ENCODE data around the gene BTG2.
A peak's percentile ranks its signal among the peaks of the same experiment; 100 is the strongest.

BTG2 gene

DNA sequence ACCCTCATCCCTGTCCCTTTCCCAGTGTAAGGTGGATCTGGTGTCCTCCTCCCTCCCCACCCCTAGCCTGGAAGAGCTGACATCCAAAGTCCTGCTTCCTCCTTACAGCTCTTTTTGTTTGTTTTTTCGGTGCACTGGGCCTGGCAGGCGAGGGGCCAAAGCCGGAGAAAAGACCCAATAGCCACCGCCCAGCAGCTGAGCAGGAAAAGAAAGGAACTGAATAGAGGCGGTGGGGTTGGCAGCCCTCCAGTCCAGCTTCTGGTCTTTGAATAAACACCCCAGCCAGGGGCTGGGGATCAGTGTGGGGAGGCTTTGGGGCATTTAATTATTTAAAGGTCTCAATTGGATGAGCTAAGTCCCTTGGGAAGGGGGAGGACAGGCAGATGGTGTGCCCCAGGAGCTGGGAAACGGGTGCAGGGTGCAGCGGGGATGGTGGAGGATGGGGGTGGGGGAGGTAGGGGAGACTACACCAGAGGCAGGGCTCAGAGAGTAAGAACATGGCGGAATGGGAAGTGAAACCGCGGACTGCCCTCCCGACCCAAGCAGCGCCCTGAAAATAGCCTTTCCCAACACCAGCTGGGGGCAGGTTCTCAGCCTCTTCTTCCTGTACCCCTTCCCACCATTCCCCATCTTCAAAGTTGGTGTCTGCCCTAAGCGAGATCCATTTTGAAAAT, 20.2 kb downstream of the BTG2 start:
- peaks cover 70% of the 10 kb centered on the region for H3K4me1 ChIP-seq (ENCODE audit: control insufficient read depth, insufficient read depth, low read length, poor library complexity, severe bottlenecking)

DNA sequence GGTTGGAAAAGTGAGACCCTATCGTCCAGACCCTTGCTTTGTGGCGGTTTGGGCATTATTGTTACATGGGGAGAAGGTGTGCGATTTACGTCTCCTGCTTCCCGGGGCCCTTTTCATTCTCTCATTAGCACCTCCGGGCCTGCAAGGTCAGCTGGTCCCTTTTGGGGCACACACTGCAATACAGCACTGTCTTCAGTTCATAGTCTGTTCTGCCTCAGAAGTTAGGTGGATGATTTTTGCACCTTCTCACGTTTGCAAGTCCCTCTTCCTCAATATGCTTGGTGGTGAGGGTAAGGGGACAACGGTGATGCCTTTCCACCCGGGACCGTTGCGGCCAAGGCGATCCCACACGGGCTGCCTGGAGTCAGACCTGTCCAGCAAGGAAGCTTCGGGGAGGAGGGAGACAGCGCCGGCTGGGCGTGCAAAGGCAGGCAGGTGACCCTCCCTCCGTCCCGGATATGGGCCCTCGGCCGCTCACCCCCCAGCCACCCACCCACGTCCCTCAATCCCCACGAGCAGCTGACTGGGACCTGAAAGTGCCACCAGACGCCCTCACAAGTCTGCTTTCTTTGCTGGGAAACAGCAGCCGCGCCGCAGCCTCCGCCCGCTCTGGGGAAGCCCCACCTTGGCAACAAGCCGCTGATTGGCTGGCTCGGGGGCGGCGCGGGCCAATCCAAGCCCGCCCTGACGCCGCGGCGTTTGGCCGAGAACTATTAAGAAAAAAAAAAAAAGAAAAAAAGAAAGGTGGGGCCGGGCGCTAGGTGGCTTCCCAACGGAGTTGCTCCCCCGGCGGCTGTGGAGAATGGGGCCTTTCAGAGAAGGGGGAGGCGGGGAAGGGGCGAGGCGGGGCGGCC, 21.7 kb downstream of the BTG2 start:
- H3K27ac ChIP-seq (ENCODE audit: insufficient read depth, low read length, poor library complexity, severe bottlenecking) = peak overlapping the region; percentile 99
- peak overlapping the region; percentile 50 for H3K4me3 ChIP-seq (ENCODE audit: insufficient read depth, low read depth, low read length, poor library complexity, severe bottlenecking)

More for the DNA sequence above, 20.2 kb downstream of the BTG2 start:
- H3K27me3 ChIP-seq (replicated peaks; ENCODE audit: control insufficient read depth, insufficient read depth, low read length, poor library complexity, severe bottlenecking) = no peaks in the 10 kb centered on the region
- no peaks in the 10 kb centered on the region for H3K36me3 ChIP-seq (ENCODE audit: control insufficient read depth, insufficient read depth, low read length)
- H3K9me3 ChIP-seq (ENCODE audit: control insufficient read depth, low read length) = no peaks in the 10 kb centered on the region
- peak overlapping the region; percentile 99 for H3K27ac ChIP-seq (ENCODE audit: insufficient read depth, low read length, poor library complexity, severe bottlenecking)
- no peak for DNase-seq
- H3K4me3 ChIP-seq (ENCODE audit: insufficient read depth, low read depth, low read length, poor library complexity, severe bottlenecking) = peak overlapping the region; percentile 26

DNA sequence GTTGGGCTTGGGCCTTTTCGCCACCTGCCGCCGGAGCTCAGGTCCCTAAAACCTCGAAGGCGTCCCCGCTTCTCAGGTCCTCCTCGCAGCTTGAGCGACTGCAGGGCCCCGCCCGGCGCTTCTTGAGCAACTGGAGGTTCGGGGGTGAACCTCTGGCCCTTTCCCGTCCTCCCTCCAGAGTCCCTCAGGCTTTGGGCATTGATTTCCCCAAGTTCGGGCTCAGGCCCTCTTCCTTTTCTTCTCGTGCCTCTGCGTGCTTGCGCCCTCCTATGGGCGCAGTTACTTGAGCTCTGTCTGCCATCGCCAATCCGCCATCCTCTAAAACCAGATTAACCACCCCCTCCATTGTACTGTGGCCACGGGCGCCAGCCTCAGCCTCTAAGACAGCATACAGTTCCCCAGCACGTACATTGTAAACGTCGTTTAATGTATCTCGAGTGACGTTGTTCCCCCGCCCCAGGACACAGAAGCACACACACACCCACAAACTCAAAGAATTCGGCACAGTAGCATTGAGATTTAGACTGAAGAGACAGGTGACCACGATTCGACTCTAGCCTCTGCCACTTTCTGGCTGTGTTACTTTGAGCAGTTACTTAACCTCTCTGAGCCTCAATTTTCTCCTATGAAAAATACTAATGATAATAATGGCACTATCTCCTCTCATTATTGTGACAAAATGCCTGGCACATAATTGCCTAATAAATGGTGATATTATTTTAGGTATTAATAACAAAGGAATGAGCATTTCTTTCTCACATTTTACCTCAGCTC, 22.6 kb downstream of the BTG2 start:
- DNase-seq = peak; percentile 64 to 76 (median 71)
- no peaks in the 10 kb centered on the region for H3K27me3 ChIP-seq (replicated peaks; ENCODE audit: control insufficient read depth, insufficient read depth, low read length, poor library complexity, severe bottlenecking)
- H3K36me3 ChIP-seq (ENCODE audit: control insufficient read depth, insufficient read depth, low read length) = no peaks in the 10 kb centered on the region
- H3K4me3 ChIP-seq (ENCODE audit: insufficient read depth, low read depth, low read length, poor library complexity, severe bottlenecking) = peak overlapping the region; percentile 50
- H3K27ac ChIP-seq (ENCODE audit: insufficient read depth, low read length, poor library complexity, severe bottlenecking) = peak overlapping the region; percentile 99
- no peaks in the 10 kb centered on the region for H3K9me3 ChIP-seq (ENCODE audit: control insufficient read depth, low read length)
- peaks cover 47% of the 10 kb centered on the region for H3K4me1 ChIP-seq (ENCODE audit: control insufficient read depth, insufficient read depth, low read length, poor library complexity, severe bottlenecking)

More for the DNA sequence above, 21.7 kb downstream of the BTG2 start:
- no peaks in the 10 kb centered on the region for H3K36me3 ChIP-seq (ENCODE audit: control insufficient read depth, insufficient read depth, low read length)
- no peaks in the 10 kb centered on the region for H3K27me3 ChIP-seq (replicated peaks; ENCODE audit: control insufficient read depth, insufficient read depth, low read length, poor library complexity, severe bottlenecking)
- no peaks in the 10 kb centered on the region for H3K9me3 ChIP-seq (ENCODE audit: control insufficient read depth, low read length)
- peak; percentile 92 to 93 (median 93) for DNase-seq
- peaks cover 55% of the 10 kb centered on the region for H3K4me1 ChIP-seq (ENCODE audit: control insufficient read depth, insufficient read depth, low read length, poor library complexity, severe bottlenecking)

DNA sequence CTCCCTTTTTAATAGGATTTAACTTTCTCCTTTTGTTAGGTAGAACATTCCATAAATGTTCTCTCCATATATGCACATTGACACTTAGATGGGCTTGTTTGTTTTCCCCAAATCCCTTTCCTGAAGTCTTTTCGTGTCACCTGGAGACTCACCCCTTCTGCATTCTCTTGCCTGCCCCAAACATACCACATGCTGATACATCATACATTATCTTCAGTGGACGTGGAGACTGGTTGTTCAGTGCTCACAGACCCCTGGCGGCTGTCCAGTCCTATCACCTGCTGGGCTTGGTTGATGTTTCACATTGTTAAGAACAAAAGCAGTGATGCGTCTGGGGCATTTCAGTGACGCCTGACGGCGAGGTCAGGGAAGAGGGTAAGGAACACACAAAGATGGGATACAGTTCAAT, 23.4 kb downstream of the BTG2 start:
- Histone ChIP-seq H3K9me3 (ENCODE audit: control insufficient read depth, low read length) (no peaks in the 10 kb centered on the region), H3K27ac (ENCODE audit: insufficient read depth, low read length, poor library complexity, severe bottlenecking) (no peak overlapping the region), H3K36me3 (ENCODE audit: control insufficient read depth, insufficient read depth, low read length) (no peaks in the 10 kb centered on the region), H3K4me1 (ENCODE audit: control insufficient read depth, insufficient read depth, low read length, poor library complexity, severe bottlenecking) (peaks cover 39% of the 10 kb centered on the region), H3K4me3 (ENCODE audit: insufficient read depth, low read depth, low read length, poor library complexity, severe bottlenecking) (no peak overlapping the region), H3K27me3 (replicated peaks; ENCODE audit: control insufficient read depth, insufficient read depth, low read length, poor library complexity, severe bottlenecking) (no peaks in the 10 kb centered on the region)
- no peak for DNase-seq

DNA sequence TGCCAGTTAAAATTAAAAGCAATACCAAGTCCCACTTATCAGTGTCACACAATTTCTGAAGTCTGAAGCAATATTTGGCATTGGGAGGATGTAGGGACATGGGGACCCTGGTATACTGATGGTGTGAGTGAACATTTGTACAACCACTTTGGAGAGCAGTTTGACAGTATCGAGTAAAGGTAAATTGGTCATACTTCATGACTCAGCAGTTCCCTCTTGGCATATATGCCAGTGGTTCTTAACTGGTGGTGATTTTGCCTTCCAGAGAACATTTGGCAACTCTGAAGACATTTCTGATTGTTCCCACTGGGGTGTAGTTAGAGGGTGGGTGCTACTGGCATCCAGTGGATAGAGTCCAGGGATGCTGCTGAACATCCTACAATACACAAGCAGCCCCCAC, 25.9 kb downstream of the BTG2 start:
- H3K36me3 ChIP-seq (ENCODE audit: control insufficient read depth, insufficient read depth, low read length) = no peaks in the 10 kb centered on the region
- no peaks in the 10 kb centered on the region for H3K9me3 ChIP-seq (ENCODE audit: control insufficient read depth, low read length)
- H3K4me3 ChIP-seq (ENCODE audit: insufficient read depth, low read depth, low read length, poor library complexity, severe bottlenecking) = no peak overlapping the region
- no peak overlapping the region for H3K27ac ChIP-seq (ENCODE audit: insufficient read depth, low read length, poor library complexity, severe bottlenecking)
- peaks cover 23% of the 10 kb centered on the region for H3K4me1 ChIP-seq (ENCODE audit: control insufficient read depth, insufficient read depth, low read length, poor library complexity, severe bottlenecking)
- DNase-seq = no peak
- H3K27me3 ChIP-seq (replicated peaks; ENCODE audit: control insufficient read depth, insufficient read depth, low read length, poor library complexity, severe bottlenecking) = no peaks in the 10 kb centered on the region

DNA sequence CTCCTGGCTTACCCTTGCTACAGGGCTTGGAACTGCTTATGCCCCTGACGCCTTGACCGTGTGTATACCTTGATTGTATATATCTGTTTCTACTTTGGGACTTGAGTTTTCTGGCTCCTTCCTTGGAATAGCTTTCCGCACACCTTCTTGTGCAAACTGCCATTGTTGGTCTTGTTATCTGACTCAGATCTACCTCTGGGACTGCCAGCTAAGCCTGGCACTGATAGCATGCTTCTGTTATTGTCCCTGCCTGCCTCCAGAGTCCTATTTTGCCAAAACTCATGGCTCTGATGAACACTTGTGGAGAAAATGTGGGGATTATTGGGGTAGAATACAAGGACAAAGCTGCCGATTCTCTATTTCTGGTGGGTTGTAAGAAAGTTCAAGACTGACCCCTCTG, 30.2 kb downstream of the BTG2 start:
- H3K27ac ChIP-seq (ENCODE audit: insufficient read depth, low read length, poor library complexity, severe bottlenecking) = no peak overlapping the region
- no peak for DNase-seq
- H3K27me3 ChIP-seq (replicated peaks; ENCODE audit: control insufficient read depth, insufficient read depth, low read length, poor library complexity, severe bottlenecking) = no peaks in the 10 kb centered on the region
- no peaks in the 10 kb centered on the region for H3K9me3 ChIP-seq (ENCODE audit: control insufficient read depth, low read length)
- H3K4me3 ChIP-seq (ENCODE audit: insufficient read depth, low read depth, low read length, poor library complexity, severe bottlenecking) = no peak overlapping the region
- no peaks in the 10 kb centered on the region for H3K36me3 ChIP-seq (ENCODE audit: control insufficient read depth, insufficient read depth, low read length)
- H3K4me1 ChIP-seq (ENCODE audit: control insufficient read depth, insufficient read depth, low read length, poor library complexity, severe bottlenecking) = peaks cover 16% of the 10 kb centered on the region

DNA sequence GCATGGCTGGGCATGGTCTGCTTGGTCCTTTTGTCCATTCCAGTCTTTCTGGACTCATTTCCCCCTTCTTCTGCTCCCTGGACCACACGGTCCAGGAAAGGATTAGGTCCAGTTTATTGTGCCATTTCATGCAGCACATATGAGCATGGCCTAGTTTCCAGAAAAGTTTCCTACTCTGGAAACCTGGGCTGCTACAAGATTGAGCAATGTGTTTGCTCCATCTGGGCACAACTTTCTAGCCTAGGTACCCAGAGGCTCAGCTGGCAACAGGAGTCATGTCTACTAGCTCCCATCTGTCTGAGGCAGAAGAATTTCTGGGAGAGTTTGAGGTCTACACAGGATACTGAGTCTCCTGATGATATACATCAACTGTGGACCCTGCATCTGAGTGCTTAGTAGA, 30.8 kb downstream of the BTG2 start:
- H3K9me3 ChIP-seq (ENCODE audit: control insufficient read depth, low read length) = no peaks in the 10 kb centered on the region
- DNase-seq = no peak
- no peak overlapping the region for H3K4me3 ChIP-seq (ENCODE audit: insufficient read depth, low read depth, low read length, poor library complexity, severe bottlenecking)

DNA sequence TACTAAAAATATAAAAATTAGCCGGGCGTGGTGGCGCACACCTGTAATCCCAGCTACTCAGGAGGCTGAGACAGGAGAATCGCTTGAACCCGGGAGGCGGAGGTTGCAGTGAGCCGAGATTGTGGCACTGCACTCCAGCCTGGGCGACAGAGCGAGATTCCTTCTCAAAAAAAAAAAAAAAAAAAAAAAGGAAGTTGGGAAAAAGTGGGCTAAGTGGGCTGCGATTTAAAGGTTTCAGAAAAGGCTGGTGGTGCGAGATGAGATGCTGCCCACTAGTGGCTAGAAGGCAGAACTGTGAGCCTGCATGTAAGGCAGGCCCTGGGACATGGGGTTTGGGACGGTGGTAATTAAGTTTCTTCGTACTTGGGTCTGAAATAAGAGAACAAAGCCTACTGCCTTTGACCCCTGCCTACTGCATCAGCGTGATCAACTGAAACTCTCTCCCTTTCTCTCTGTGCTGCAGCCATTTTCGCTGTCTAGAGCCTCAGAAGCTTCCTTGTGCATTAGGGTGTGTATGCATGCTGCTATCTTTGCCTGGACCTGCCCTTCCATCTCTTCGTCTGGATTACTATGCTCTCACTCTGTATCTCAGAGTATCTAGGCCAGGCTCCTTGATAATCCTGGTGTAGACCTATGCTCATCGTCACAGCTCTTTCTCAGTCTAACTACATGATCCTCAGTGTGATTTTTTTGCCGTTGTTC, 33.2 kb downstream of the BTG2 start:
- Histone ChIP-seq H3K4me3 (ENCODE audit: insufficient read depth, low read depth, low read length, poor library complexity, severe bottlenecking) (no peak overlapping the region), H3K27ac (ENCODE audit: insufficient read depth, low read length, poor library complexity, severe bottlenecking) (no peak overlapping the region), H3K36me3 (ENCODE audit: control insufficient read depth, insufficient read depth, low read length) (no peaks in the 10 kb centered on the region), H3K9me3 (ENCODE audit: control insufficient read depth, low read length) (no peaks in the 10 kb centered on the region), H3K27me3 (replicated peaks; ENCODE audit: control insufficient read depth, insufficient read depth, low read length, poor library complexity, severe bottlenecking) (no peaks in the 10 kb centered on the region), H3K4me1 (ENCODE audit: control insufficient read depth, insufficient read depth, low read length, poor library complexity, severe bottlenecking) (peaks cover 16% of the 10 kb centered on the region)
- peak; percentile 33 to 47 (median 37) for DNase-seq

More for the DNA sequence above, 30.8 kb downstream of the BTG2 start:
- Histone ChIP-seq H3K4me1 (ENCODE audit: control insufficient read depth, insufficient read depth, low read length, poor library complexity, severe bottlenecking) (peaks cover 16% of the 10 kb centered on the region), H3K27me3 (replicated peaks; ENCODE audit: control insufficient read depth, insufficient read depth, low read length, poor library complexity, severe bottlenecking) (no peaks in the 10 kb centered on the region), H3K27ac (ENCODE audit: insufficient read depth, low read length, poor library complexity, severe bottlenecking) (no peak overlapping the region), H3K36me3 (ENCODE audit: control insufficient read depth, insufficient read depth, low read length) (no peaks in the 10 kb centered on the region)

DNA sequence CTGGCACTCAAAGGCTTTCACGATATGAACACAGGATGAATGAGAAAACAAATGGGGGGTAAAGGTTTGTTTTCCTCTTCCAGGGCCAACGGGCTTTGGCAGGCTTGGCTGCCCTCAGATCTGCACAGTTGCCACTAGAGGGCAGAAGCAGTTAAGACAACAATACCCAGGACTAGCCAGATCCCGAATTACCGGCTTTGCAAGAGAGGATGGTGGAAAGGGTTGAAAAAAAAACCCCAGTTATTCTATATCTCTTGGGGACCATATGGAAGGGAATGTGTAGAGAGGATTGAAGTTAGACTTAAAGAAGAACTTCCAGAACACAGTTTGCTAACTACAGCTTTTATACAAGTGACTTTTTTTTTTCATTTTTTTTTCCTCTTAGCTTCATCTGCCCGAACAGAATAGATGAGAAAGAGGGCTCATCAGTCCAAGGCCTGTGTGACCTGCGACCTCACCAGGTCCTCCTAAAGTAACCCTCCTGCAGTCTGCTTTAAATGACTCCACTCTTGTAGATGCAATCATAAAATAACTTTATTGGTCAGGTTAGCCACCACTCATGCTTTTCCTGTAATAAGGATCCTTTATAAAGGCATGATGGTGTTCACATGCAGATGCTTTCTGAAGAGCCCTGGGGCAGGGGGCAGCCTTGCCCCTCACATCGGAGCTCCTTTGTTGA, 34.9 kb downstream of the BTG2 start:
- peak; percentile 9 to 42 (median 38) for DNase-seq
- H3K27ac ChIP-seq (ENCODE audit: insufficient read depth, low read length, poor library complexity, severe bottlenecking) = no peak overlapping the region
- H3K27me3 ChIP-seq (replicated peaks; ENCODE audit: control insufficient read depth, insufficient read depth, low read length, poor library complexity, severe bottlenecking) = no peaks in the 10 kb centered on the region
- peaks cover 16% of the 10 kb centered on the region for H3K4me1 ChIP-seq (ENCODE audit: control insufficient read depth, insufficient read depth, low read length, poor library complexity, severe bottlenecking)
- H3K9me3 ChIP-seq (ENCODE audit: control insufficient read depth, low read length) = no peaks in the 10 kb centered on the region
- H3K4me3 ChIP-seq (ENCODE audit: insufficient read depth, low read depth, low read length, poor library complexity, severe bottlenecking) = no peak overlapping the region
- H3K36me3 ChIP-seq (ENCODE audit: control insufficient read depth, insufficient read depth, low read length) = no peaks in the 10 kb centered on the region

Measured in effector memory CD4-positive, alpha-beta T cell (primary cell).